ENCODE data around the gene CAMK1D. TPM values are rescaled to one million over a fixed set of nuclear protein-coding genes. Genes with fewer than 3 reads are reported as not detected.

CAMK1D gene
- total RNA-seq, 2 experiments from 2014 or later, result 28.8 to 35.3 TPM

GRCh38 chr10:12613136-12613535, 263.8 kb downstream of the CAMK1D start:
- ATAC-seq (ENCODE audit: poor library complexity) (no peak), DNase-seq (no peak)
- H3K27ac Mint-ChIP-seq, result no peak overlapping the region
- H3K27me3 ChIP-seq (ENCODE audit: control insufficient read depth in 1 of 2, insufficient read depth in 2 of 2, low read length in 2 of 2), result no peaks in the 10 kb centered on the region
- no peaks in the 10 kb centered on the region for H3K36me3 ChIP-seq (ENCODE audit: insufficient read depth, low read length)
- H3K9me3 Mint-ChIP-seq, result no peaks in the 10 kb centered on the region
- H3K4me1 ChIP-seq (ENCODE audit: insufficient read depth, low read length), result no peaks in the 10 kb centered on the region
- H3K9me3 ChIP-seq (ENCODE audit: control insufficient read depth in 1 of 2, insufficient read depth in 1 of 2, low read length in 2 of 2), result no peaks in the 10 kb centered on the region
- ChIA-PET POLR2A (interaction anchor here (0.7 kb wide), 1 partner anchor 275 kb away, joined by 3 read pairs; no protein-coding TSS in a partner anchor), CTCF (no interaction called here)
- no peak overlapping the region for H3K4me3 Mint-ChIP-seq
- intact Hi-C loops (cut with DNase I, micrococcal nuclease), result no loop called here
- H3K36me3 Mint-ChIP-seq (ENCODE audit: low read depth), result peaks cover 9% of the 10 kb centered on the region
- no peak for TF ChIP-seq CTCF (IDR thresholded peaks at IDR 0.05)
- H3K27ac ChIP-seq (ENCODE audit: low read depth in 1 of 2, low read length in 2 of 2), result no peak overlapping the region
- H3K27me3 Mint-ChIP-seq, result no peaks in the 10 kb centered on the region
- H3K4me3 ChIP-seq (ENCODE audit: low read length), result no peak overlapping the region
- peaks cover 14% of the 10 kb centered on the region for H3K4me1 Mint-ChIP-seq (ENCODE audit: low read depth)

GRCh38 chr10:12614177-12614995, 265.0 kb downstream of the CAMK1D start:
- no peaks in the 10 kb centered on the region for H3K9me3 Mint-ChIP-seq
- Histone ChIP-seq H3K4me1 (ENCODE audit: insufficient read depth, low read length) (no peaks in the 10 kb centered on the region), H3K4me3 (ENCODE audit: low read length) (no peak overlapping the region), H3K27ac (ENCODE audit: low read depth in 1 of 2, low read length in 2 of 2) (no peak overlapping the region), H3K27me3 (ENCODE audit: control insufficient read depth in 1 of 2, insufficient read depth in 2 of 2, low read length in 2 of 2) (no peaks in the 10 kb centered on the region), H3K36me3 (ENCODE audit: insufficient read depth, low read length) (no peaks in the 10 kb centered on the region), H3K9me3 (ENCODE audit: control insufficient read depth in 1 of 2, insufficient read depth in 1 of 2, low read length in 2 of 2) (no peaks in the 10 kb centered on the region)
- H3K36me3 Mint-ChIP-seq (ENCODE audit: low read depth), result peaks cover 9% of the 10 kb centered on the region
- intact Hi-C loops (cut with DNase I, micrococcal nuclease), result no loop called here
- ATAC-seq (ENCODE audit: poor library complexity), result no peak
- H3K4me1 Mint-ChIP-seq (ENCODE audit: low read depth), result peaks cover 17% of the 10 kb centered on the region
- no peak overlapping the region for H3K4me3 Mint-ChIP-seq
- H3K27ac Mint-ChIP-seq, result no peak overlapping the region
- TF ChIP-seq CTCF (IDR thresholded peaks at IDR 0.05), result no peak
- ChIA-PET POLR2A (no interaction called here), CTCF (no interaction called here)
- no peak for DNase-seq
- no peaks in the 10 kb centered on the region for H3K27me3 Mint-ChIP-seq

GRCh38 chr10:12615296-12616220, 266.2 kb downstream of the CAMK1D start:
- peaks cover 10% of the 10 kb centered on the region for H3K4me1 Mint-ChIP-seq (ENCODE audit: low read depth)
- Histone ChIP-seq H3K36me3 (ENCODE audit: insufficient read depth, low read length) (no peaks in the 10 kb centered on the region), H3K27ac (ENCODE audit: low read depth in 1 of 2, low read length in 2 of 2) (no peak overlapping the region), H3K9me3 (ENCODE audit: control insufficient read depth in 1 of 2, insufficient read depth in 1 of 2, low read length in 2 of 2) (no peaks in the 10 kb centered on the region), H3K27me3 (ENCODE audit: control insufficient read depth in 1 of 2, insufficient read depth in 2 of 2, low read length in 2 of 2) (no peaks in the 10 kb centered on the region), H3K4me3 (ENCODE audit: low read length) (no peak overlapping the region), H3K4me1 (ENCODE audit: insufficient read depth, low read length) (no peaks in the 10 kb centered on the region)
- no peaks in the 10 kb centered on the region for H3K27me3 Mint-ChIP-seq
- peaks cover 4% of the 10 kb centered on the region for H3K36me3 Mint-ChIP-seq (ENCODE audit: low read depth)
- ChIA-PET CTCF (no interaction called here), POLR2A (no interaction called here)
- no peak overlapping the region for H3K4me3 Mint-ChIP-seq
- no peak overlapping the region for H3K27ac Mint-ChIP-seq
- no peak for TF ChIP-seq CTCF (IDR thresholded peaks at IDR 0.05)
- no peak for DNase-seq
- no peak for ATAC-seq (ENCODE audit: poor library complexity)
- H3K9me3 Mint-ChIP-seq, result no peaks in the 10 kb centered on the region
- intact Hi-C loops (cut with DNase I, micrococcal nuclease), result no loop called here

Measured in CD4-positive, alpha-beta T cell (primary cell).